Dermis blood vessel endothelial cell (primary cell): ENCODE results near the gene LINGO4. TPM values are rescaled to one million over a fixed set of nuclear protein-coding genes. Genes with fewer than 3 reads are reported as not detected.
"Not testable (repeated sequence)": the region's sequence is repeated elsewhere in the genome, so short reads cannot be mapped to it uniquely, and the experiment has no call there.

ENCODE experiments used
- DNase-seq: peaks from one replicate; pipeline ENCODE4 v3.0.0; 2010
- total RNA-seq: library from RNA; depleted of rRNA; stranded (reverse); fragments of >200 nt; gene quantifications from 2 replicates; pipeline ENCODE4 v1.2.3, GENCODE V29; 2014

LINGO4 gene
- total RNA-seq, 1 donor from 2014 or later = not detected

GRCh38 chr1:151813271-151813977 lies 8.2 kb upstream of the LINGO4 start:
- no peak for DNase-seq

GRCh38 chr1:151811181-151811580 lies 6.0 kb upstream of the LINGO4 start:
- DNase-seq = no peak

- DNase-seq = no peak
These were observed 4.9 kb upstream of the LINGO4 start for GRCh38 chr1:151809985-151810556.

- no peak for DNase-seq
These were observed 4.2 kb upstream of the LINGO4 start for GRCh38 chr1:151809290-151809984.

GRCh38 chr1:151807766-151808165 lies 2.5 kb upstream of the LINGO4 start:
- DNase-seq = no peak

- DNase-seq = no peak
These were observed 1.9 kb upstream of the LINGO4 start for GRCh38 chr1:151807131-151807530.

- DNase-seq = no peak
These were observed 951 bp upstream of the LINGO4 start for GRCh38 chr1:151806170-151806569.

GRCh38 chr1:151803915-151804314 lies 1.3 kb downstream of the LINGO4 start:
- DNase-seq = no peak

- no peak for DNase-seq
These were observed 2.1 kb downstream of the LINGO4 start for GRCh38 chr1:151803164-151803563.

GRCh38 chr1:151802372-151802771 lies 2.8 kb downstream of the LINGO4 start:
- DNase-seq = no peak

GRCh38 chr1:151801846-151802245 lies 3.4 kb downstream of the LINGO4 start:
- no peak for DNase-seq

GRCh38 chr1:151801310-151801820 lies 3.9 kb downstream of the LINGO4 start:
- DNase-seq = no peak

- DNase-seq = no peak
These were observed 4.4 kb downstream of the LINGO4 start for GRCh38 chr1:151800830-151801229.

GRCh38 chr1:151799179-151800022 lies 5.8 kb downstream of the LINGO4 start:
- DNase-seq = no peak

- DNase-seq = no peak
These were observed 6.6 kb downstream of the LINGO4 start for GRCh38 chr1:151798571-151798970.

GRCh38 chr1:151790940-151791651 lies 14.1 kb downstream of the LINGO4 start:
- peak; percentile 49 for DNase-seq

- DNase-seq = peak; percentile 100
These were observed 14.9 kb downstream of the LINGO4 start, which contains the start of gene TDRKH for GRCh38 chr1:151790071-151790939. Gene TDRKH (minus strand): TSS chr1:151790500. CDS start chr1:151783022, 7,478 bp downstream.

- no peak for DNase-seq
These were observed 17.5 kb downstream of the LINGO4 start for GRCh38 chr1:151787689-151788088.

GRCh38 chr1:151783796-151784195 lies 21.4 kb downstream of the LINGO4 start:
- no peak for DNase-seq

GRCh38 chr1:151782741-151783140 lies 22.5 kb downstream of the LINGO4 start:
- DNase-seq = no peak

GRCh38 chr1:151782026-151782425 lies 23.2 kb downstream of the LINGO4 start:
- not testable (repeated sequence) for DNase-seq
